GM18511 (cell line): ENCODE measurements around the gene JAGN1.
A peak's percentile ranks its signal among the peaks of the same experiment; 100 is the strongest.
"Not testable (repeated sequence)": the region's sequence is repeated elsewhere in the genome, so short reads cannot be mapped to it uniquely, and the experiment has no call there.

Source experiments
- ATAC-seq: cut with Tn5 transposase; IDR thresholded peaks from one replicate; pipeline ENCODE4 v1.9.1; 2021; ENCODE audit warnings: mild to moderate bottlenecking, moderate library complexity; ENCODE audit not compliant: unreplicated experiment

JAGN1 gene

GRCh38 chr3:9897408-9898372 is 7.3 kb downstream of the JAGN1 start:
- peak; percentile 74 for ATAC-seq

DNA sequence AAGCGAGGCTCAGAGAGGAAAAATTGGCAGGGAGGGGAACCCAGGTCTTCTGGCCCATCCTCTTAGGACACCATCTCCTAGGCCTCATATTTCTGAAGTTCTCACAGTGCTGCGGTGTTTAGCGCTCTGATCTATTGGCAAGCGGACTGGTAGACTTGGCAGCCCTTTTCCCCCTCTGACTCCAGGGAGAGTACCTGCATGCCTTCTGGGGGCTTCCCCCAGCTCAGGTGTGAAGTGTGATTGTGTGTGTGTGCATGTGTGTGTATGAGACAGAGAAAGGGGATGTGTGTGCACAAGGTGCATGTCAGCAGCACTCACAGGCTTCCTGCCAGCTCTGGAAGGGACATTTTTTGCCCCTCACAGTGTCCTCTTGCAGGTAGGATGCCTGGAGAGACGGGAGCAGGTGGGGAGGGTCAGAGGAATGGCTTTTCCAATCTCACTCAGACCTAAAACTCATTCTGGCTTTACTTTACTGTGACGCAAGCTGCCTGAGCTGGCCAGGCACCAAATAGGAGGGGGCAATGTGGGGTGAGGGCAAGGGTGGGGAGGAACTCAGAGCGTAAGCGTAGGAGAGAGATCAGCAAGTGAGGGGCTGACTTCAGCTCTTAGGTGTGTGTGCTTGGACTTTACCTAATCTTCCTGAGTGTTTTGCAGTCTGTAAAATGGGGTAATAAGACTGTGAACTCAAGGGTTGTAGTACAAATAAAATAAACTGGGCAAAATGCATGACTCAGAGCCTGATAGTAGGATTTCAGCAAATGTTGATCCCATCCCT is 8.2 kb downstream of the JAGN1 start:
- ATAC-seq = no peak

- no peak for ATAC-seq
Observed at GRCh38 chr3:9899289-9899791, 8.9 kb downstream of the JAGN1 start.

DNA sequence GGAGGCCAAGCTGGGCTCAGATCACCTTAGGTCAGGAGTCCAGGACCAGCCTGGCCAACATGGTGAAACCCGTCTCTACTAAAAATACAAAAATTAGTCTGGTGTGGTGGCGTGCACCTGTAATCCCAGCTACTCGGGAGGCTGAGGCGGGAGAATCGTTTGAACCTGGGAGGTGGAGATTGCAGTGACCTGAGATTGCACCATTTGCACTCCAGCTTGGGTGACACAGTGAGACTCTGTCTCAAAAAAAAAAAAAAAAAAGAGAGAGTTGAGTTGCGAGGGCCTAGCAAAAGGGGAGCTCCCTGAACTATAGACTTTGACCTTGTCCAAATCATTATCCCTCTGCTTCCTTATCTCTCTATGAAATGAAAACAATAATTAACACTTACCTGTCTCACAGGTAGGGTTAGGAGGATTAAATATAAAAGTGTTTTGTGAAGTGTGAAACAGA is 10.6 kb downstream of the JAGN1 start:
- ATAC-seq = not testable (repeated sequence)

GRCh38 chr3:9901967-9902366 is 11.6 kb downstream of the JAGN1 start:
- no peak for ATAC-seq

GRCh38 chr3:9902372-9903237 is 12.2 kb downstream of the JAGN1 start, which contains the start of gene IL17RE:
TSS of gene IL17RE (plus strand) at chr3:9902848. CDS start at chr3:9902933, 85 bp downstream.
- no peak for ATAC-seq

- ATAC-seq = no peak
Observed at GRCh38 chr3:9903238-9903624, 12.8 kb downstream of the JAGN1 start.

- no peak for ATAC-seq
Observed at GRCh38 chr3:9903904-9904303, 13.5 kb downstream of the JAGN1 start.

DNA sequence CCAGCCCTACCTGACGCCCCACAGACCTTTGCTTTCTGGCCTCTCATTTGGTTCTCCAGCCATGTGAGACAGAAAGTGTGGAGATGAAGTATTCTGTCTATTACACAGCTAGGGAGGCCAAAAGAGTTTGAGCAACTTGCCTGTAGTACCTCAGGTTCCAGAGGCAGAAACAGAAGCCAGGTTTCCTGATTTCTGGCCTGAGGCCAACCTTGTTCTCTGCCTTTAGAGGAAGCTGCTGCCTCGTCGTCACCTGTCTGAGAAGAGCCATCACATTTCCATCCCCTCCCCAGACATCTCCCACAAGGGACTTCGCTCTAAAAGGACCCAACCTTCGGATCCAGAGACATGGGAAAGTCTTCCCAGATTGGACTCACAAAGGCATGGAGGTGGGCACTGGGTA is 16.1 kb downstream of the JAGN1 start:
- no peak for ATAC-seq

DNA sequence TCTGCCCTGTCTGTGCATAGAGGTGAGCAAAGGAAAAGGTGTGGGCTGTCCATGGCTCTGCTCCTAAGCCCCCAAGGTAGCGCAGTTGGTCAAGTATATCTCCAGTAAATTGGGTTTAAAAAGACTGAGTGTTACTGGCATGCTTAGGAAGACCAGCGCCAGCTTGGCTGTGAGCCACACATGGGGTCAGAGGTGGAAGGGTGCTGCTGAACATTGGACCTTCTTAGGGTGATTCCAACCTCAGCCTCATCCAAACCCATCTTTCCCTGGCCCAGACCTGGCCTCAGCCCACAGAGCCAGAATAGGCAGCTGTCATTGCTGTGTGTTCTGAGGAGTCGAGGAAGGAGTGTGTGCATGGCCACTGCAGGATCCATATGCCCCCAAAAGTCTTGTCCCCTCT is 17.9 kb downstream of the JAGN1 start:
- no peak for ATAC-seq

DNA sequence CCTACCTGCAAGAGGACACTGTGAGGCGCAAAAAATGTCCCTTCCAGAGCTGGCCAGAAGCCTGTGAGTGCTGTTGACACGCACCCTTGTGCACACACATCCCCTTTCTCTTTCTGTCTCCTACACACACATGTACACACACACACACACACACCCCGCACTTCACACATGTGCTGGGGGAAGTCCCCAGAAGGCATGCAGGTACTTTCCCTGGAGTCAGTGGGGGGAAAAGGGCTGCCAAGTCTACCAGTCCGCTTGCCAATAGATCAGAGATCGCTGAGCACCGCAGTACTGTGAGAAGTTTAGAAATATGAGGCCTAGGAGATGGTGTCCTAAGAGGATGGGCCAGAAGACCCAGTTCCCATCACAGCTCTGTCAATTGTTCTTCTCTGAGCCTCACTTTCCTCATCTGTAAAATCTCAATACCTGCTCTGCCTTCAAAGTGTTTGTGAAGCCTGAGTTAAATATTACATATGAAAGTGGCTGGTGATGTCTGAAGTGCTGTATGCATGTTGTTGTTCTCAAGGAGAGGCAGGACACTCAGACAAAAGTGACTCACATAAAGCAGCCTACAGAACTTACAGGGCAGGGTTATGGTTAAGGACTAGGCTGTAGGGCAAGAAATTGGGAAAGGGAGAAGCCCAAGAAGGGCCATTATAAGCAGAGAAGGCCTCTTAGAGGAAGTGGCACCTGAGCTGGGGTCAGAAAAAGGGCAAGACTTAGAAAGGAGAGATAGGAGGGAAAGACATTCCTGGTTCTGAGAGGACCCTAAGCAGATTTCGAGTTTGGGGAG is 19.0 kb downstream of the JAGN1 start:
- no peak for ATAC-seq

GRCh38 chr3:9911863-9912262 is 21.5 kb downstream of the JAGN1 start:
- ATAC-seq = no peak

GRCh38 chr3:9912294-9912935 is 22.0 kb downstream of the JAGN1 start:
- no peak for ATAC-seq

- ATAC-seq = no peak
Observed at GRCh38 chr3:9913601-9914000, 23.2 kb downstream of the JAGN1 start.

- no peak for ATAC-seq
Observed at GRCh38 chr3:9914011-9914410, 23.6 kb downstream of the JAGN1 start.

DNA sequence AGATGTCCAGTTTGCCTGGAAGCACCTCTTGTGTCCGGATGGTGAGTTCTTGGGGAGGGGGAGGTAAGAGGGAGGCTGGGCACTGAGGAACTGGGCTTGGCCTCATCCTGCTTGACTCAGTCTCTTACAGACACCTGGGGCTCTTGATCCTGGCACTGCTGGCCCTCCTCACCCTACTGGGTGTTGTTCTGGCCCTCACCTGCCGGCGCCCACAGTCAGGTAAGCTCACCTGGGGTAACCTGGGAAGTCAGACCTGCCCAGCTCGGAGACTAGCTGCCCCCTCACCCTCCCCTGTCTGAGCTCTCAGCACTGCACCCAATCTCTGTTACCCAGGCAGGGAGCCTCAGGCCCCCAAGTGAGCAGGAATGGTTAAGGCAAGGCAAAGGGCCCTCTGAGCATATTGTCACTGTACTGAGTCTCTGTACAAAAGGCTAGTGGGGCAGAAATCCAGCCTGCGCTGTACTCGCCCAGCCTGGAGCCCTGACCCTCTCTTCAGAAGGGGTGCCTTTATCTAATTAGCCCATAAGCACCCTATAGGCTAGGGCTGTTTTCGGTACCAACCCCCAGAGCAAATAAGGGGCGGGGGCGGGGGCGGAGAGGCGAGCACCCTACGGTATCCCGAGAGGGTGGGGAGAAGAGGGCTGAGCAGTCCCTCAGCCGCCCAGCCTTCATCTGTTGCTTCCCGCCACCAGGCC is 24.3 kb downstream of the JAGN1 start:
- ATAC-seq = no peak

- ATAC-seq = peak; percentile 65
Observed at GRCh38 chr3:9915254-9916141, 25.1 kb downstream of the JAGN1 start.

GRCh38 chr3:9916346-9916733 is 25.9 kb downstream of the JAGN1 start:
- ATAC-seq = no peak
